ENCODE measurements around the gene SOX10.

The SOX10 gene

GRCh38 chr22:38016182-38017151, 32.1 kb upstream of the SOX10 start:
- DNase-seq (ENCODE audit: low spot score): peak; percentile 78

DNA sequence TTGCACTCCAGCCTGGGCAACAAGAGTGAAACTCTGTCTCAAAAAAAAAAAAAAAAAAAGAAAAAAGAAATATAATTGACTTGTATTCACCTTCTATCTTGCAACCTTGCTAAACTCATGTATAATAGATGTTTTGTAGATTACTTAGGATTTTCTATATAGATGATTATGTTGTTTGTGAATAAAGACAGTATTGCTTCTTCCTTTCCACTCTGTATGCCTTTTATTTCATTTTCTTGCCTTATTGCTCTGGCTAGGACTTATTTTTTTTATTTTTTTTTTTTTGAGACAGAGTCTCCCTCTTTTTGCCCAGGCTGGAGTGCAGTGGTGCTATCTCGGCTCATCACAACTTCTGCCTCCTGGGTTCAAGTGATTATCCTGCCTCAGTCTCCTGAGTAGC, 29.7 kb upstream of the SOX10 start:
- no peak for DNase-seq (ENCODE audit: low spot score)

GRCh38 chr22:38012604-38013072, 28.3 kb upstream of the SOX10 start:
- no peak for DNase-seq (ENCODE audit: low spot score)

- DNase-seq (ENCODE audit: low spot score): no peak
Measured at GRCh38 chr22:38009000-38009806, 24.8 kb upstream of the SOX10 start.

DNA sequence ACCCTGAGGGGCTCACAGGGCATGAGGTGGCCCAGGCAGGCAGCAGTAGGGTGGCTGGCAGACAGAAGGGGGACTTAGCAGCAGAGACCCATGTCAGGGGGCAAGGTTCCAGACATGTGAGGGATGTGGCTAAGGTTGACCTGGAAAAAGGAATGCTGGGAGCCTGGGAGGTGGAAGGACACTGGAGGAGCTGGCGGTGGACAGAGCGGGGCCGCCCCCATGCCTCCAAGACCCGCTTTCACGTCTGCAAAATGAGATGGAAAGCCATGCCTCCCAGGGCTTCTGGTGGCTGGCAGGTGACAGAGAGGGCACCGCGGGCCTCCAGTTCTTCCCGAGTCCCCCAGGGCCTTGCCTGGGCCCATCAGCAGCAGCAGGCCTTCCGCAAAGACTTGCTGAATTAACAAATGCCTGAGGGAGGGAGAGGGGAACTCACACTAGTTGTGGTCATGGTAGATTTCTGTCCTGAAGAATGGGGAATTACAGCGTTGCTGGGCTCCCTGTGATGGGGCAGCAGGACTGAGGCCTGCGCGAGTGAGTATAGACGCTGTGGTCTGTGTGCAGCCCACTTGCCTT, 23.1 kb upstream of the SOX10 start:
- DNase-seq (ENCODE audit: low spot score): no peak

- DNase-seq (ENCODE audit: low spot score): no peak
Measured at GRCh38 chr22:38006906-38007305, 22.6 kb upstream of the SOX10 start.

DNA sequence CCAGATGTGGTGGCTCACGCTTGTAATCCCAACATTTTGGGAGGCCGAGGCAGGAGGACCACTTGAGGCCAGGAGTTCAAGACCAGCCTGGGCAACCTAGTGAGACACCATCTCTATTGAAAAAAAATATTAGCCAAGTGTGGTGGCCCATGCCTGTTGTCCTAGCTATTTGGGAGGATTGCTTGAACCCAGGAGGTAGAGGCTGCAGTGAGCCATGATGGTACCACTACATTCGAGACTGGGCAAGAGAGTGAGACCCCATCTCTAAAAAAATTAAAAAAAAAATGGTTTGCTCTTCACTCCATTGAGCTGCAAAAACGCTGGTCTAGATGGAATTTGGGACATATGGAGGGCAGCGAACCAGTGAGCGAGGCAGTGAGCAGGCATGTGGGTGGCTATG, 21.6 kb upstream of the SOX10 start:
- DNase-seq (ENCODE audit: low spot score): no peak

GRCh38 chr22:37999640-38000272, 15.4 kb upstream of the SOX10 start:
- no peak for DNase-seq (ENCODE audit: low spot score)

- DNase-seq (ENCODE audit: low spot score): no peak
Measured at GRCh38 chr22:37999236-37999635, 14.9 kb upstream of the SOX10 start.

DNA sequence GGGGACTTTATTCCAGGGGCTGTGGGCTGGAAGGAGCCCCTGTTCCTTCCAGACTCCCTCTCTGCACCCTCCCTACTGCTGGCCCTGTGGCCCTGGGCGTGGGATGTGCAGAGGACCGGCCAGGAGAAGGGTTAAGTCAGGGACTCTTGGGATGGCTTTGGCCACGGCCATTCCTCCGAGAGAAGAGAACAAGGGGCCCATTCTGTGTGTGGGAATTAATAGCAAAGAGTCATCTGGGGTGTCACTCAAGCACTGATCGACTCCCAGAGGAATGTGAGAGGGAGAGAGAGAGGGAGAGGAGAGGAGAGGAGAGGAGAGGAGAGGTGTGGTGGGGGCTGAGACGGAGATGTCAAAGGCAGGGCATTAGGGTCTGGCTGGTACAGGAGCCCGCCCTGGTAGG, 14.2 kb upstream of the SOX10 start:
- no peak for DNase-seq (ENCODE audit: low spot score)

GRCh38 chr22:37996515-37997246, 12.3 kb upstream of the SOX10 start:
- no peak for DNase-seq (ENCODE audit: low spot score)

DNA sequence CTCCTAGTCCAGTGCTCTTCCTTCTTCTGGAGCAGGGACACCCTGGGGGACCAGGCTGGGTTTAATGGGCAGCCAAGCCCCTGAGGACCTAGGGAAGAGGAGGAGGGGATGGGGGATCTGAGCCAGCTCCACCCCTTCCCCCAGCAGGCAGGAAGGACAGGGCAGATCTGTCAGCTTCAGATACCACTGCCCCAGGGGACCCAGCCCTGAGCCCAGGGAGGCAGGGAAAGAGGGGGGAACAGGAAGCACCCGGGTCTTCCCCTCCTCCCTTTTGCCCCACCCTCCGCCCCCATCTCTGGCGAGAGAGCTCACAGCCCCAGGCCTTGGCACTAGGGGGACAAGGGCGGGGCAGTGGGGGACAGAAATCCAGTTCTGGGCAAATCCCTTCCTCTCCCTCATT, 11.7 kb upstream of the SOX10 start:
- DNase-seq (ENCODE audit: low spot score): no peak

- DNase-seq (ENCODE audit: low spot score): no peak
Measured at GRCh38 chr22:37995460-37995859, 11.1 kb upstream of the SOX10 start.

- DNase-seq (ENCODE audit: low spot score): no peak
Measured at GRCh38 chr22:37994982-37995381, 10.6 kb upstream of the SOX10 start.

DNA sequence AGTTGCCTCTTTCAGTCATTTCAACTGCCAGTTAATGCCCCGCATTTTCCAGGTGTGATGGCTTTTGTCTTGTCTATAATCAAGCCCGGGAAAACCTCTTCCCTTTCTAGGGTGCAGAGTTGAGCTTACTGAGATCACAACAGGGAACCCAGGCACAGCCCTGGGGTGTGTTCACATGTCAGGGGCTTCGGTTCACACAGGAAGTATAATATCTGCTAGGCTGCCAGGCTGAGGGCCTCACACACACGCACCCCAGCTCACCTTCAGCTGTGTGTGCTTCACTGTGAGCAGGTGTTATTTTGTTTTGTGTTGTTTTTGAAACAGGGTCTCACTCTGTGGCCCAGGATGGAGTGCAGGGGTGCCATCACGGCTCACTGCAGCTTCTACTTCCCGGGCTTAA, 9.7 kb upstream of the SOX10 start:
- no peak for DNase-seq (ENCODE audit: low spot score)

DNA sequence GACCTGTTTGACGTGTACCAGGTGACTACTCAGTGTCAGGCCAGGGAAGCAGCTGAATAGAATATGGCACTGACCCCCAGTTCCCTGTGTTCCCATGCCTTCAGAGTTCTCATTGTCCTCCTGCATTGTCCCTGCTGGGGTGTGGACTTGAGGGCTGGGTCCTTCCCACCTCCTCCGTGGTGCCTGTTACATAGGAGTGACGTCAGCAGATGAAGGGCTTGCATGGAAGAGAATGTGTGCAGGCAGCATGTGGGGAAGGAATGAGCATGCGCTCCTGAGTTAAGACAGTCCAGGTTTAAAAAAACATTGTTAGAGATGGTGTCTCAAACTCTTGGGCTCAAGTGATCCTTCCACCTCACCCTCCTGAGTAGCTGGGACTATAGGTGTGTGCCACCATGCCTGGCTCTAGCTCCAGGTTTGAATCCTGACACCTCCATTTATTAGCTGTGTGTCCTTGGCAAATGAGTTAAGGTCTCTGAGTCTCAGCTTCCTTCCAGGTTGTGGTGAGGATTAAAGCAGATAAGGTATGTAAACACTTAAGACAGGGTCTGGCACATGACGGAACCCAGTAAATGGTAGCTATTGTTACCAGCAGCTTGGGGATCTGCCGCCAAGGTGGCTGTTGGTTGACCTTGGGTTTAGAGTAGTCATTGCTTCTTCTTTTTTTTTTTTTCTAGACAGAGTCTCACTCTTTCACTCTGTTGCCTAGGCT, 7.5 kb upstream of the SOX10 start:
- no peak for DNase-seq (ENCODE audit: low spot score)

- no peak for DNase-seq (ENCODE audit: low spot score)
Measured at GRCh38 chr22:37990862-37991261, 6.5 kb upstream of the SOX10 start.

DNA sequence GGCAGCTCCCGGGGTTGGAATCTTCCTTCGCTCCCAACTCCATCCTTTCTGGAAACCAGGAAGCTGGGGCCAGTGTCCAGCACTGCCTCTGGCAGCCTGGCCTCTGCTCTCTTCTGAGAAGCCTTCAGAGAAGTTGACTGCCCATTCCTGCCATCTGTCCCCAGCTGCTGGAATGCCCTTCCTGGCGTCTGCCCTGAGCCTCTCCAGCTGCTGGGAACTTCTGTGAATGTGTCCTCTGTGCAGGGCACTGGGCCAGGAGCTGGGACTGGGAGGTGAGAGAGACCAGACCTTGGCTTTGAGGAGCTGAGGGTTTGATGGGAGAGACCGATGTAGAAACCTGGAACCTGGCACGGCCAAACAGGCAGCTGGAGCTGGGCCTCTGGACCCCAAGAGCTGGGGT, 5.9 kb upstream of the SOX10 start:
- no peak for DNase-seq (ENCODE audit: low spot score)

DNA sequence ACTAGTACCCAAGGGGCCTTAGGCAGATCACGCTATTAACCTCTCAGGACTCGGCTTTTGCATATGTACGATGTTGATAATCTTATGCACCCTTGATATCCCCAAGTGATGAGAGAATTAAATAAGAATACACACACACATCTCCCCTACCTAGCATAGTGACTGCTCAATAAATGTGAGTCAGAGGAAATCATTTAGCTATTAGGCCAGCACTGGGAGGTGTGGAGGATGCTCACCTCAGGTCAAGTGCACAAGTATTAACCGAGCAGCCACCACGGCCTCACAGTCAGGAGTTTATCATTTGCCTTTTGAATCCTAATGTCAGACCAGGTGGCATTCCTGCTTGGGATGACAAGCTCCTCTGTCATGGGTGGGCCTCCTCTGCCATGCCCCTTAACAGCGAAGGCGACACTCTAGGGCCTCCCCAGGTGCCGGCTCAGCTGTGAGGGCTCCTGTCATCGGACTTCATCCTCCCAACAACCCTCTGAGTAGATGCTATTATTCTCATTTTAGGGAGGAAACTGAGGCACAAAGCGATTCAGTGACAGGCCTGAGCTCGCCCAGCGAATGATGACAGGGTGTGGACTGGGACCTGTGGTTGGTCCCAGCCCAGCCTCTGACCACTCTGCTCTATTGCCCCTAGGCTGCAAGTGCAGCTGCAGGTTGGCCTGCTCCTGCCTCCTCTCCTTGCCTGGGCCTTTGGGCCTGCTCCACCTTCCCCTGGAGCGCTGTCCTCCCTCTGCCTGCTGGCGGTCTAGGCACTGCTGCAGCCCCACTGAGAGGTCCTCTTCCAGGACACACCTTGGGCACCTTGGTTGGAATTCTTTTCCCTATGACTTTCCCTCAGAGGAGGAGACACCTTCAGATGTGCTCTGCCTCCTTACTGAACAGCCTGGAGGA, 5.0 kb upstream of the SOX10 start:
- DNase-seq (ENCODE audit: low spot score): no peak

DNA sequence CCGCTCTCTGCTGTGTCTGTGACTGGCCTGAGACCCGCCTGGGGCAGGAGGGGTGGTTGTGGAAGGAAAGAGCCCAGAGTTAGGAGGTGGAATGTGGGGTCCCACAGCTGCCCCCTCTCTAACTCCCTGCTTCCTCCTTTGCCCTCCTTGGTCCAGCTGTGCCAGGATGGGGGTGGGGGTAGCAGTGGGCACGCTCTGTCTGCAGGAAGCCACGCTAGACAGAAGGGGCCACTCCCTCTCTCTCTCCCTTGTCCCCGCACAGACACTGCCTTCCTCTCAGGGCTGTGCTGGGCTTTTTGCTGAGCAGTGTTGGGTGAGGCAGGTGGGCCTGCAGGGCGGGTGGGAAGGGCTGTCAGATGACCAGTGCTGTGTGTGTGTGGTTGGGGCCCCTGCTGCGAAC, 2.0 kb upstream of the SOX10 start:
- no peak for DNase-seq (ENCODE audit: low spot score)
